DMS79 (cell line): ENCODE results near the gene PIAS1.
"Not testable (repeated sequence)": the region's sequence is repeated elsewhere in the genome, so short reads cannot be mapped to it uniquely, and the experiment has no call there.

Source experiments
- DNase-seq: peaks from one replicate; lab custom pipeline; 2025; lab: John Stamatoyannopoulos, UW

The PIAS1 gene

DNA sequence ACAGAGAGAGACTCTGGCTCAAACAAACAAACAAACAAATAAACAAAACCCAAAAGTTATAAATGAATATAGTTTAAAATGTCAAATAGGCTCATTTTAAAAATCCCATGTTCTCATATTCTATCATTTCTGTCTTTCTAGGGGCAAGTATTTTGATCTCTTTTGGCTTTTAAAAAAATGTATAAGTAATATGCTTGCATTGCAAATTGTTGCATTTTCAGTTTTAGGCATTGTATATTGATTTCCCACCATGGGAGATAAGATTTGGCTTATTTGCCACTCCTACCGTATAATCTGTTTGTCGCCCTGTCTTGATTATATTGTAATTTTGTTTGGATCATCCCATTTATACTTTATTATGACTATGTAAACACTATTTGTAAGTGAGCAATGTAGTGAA, 70.6 kb downstream of the PIAS1 start:
- no peak for DNase-seq

DNA sequence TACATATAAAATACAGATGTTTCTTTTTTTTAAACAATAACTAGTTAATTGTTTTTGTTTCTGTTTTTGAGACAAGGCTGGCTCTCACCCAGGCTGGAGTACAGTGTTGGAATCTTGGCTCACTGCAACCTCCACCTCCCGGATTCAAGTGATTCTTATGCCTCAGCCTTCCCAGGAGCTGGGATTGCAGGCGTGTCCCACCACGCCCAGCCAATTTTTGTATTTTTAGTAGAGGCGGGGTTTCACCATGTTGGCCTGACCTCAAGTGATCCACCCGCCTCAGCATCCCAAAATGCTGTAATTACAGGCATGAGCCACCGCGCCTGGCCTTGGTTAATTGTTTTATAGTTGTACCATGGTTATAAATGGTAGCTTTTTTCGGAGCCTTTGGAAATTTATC, 72.3 kb downstream of the PIAS1 start:
- no peak for DNase-seq

GRCh38 chr15:68129072-68129471, 75.0 kb downstream of the PIAS1 start:
- DNase-seq, result no peak

GRCh38 chr15:68130851-68131250, 76.7 kb downstream of the PIAS1 start:
- no peak for DNase-seq

GRCh38 chr15:68137096-68137495, 83.0 kb downstream of the PIAS1 start:
- DNase-seq, result no peak

GRCh38 chr15:68143129-68143528, 89.0 kb downstream of the PIAS1 start:
- no peak for DNase-seq

- no peak for DNase-seq
Observed at GRCh38 chr15:68143785-68144184, 89.7 kb downstream of the PIAS1 start.

GRCh38 chr15:68145706-68146105, 91.6 kb downstream of the PIAS1 start:
- no peak for DNase-seq

GRCh38 chr15:68148039-68148438, 93.9 kb downstream of the PIAS1 start:
- no peak for DNase-seq

DNA sequence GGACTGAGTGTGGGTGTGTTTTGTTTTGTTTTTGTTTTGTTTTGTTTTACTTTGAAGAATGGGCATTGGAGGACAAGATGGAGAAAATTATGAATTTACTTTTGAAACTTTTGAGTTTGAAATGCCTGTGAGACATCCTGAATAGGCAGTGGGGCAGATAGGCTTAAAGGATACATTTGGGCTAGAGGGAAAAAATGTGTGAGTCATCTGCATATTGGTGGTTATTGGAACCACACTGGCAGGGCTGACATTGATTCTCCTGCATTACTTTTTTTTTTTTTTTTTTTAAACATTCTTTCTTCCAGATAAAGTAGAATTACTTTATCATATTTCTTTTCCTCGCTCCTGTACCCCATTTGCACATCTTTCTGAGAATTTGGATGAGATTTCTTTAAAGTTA, 94.9 kb downstream of the PIAS1 start:
- no peak for DNase-seq

- no peak for DNase-seq
Observed at GRCh38 chr15:68150187-68150586, 96.1 kb downstream of the PIAS1 start.

GRCh38 chr15:68151277-68151676, 97.2 kb downstream of the PIAS1 start:
- DNase-seq, result no peak

DNA sequence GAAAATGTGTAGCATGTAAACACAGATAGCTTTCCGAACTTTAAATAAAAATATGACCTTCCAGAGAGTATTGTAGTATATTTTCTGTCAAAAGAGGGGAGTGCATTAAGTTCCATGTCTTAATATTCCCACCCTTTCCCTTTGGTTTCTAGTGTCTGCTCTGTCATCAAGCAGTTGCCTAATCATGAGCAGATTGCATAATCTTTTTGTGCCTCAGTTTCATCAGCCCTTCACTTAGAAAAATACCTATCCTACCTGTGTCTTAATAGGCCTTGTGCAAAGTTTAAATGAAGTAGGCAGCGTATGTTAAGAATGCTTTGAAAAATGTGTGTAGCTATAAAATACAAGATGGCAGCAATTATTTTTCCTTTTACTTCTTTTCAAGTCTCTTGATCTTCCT, 98.2 kb downstream of the PIAS1 start:
- no peak for DNase-seq

- DNase-seq, result no peak
Observed at GRCh38 chr15:68154923-68155559, 100.9 kb downstream of the PIAS1 start.

GRCh38 chr15:68157074-68157473, 103.0 kb downstream of the PIAS1 start:
- no peak for DNase-seq

DNA sequence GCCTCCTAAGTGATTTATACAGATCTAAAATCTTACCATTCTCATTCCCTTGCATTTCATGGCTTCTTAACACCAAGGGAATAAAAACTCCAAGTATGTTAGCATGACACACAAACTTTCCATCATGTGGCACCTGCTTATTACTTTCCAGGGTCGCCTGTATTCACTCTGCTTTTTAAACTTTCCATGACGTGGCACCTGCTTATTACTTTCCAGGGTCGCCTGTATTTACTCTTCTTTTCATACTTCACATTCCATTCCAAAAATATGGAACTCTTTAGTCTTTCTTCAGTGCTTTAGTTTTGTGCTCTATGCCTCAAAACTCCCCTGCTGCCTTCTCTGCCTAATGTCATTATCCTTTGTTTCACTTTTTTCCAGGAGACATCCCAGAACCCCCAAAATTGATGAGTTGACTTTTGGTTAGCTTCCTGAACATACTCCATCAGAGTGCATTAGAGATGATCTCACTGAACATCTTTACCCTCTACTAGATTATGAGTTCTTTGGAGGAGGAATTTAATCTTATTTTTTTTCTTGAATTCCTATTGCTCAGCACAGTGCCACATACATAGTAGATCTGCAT, 104.0 kb downstream of the PIAS1 start:
- DNase-seq, result no peak

GRCh38 chr15:68163191-68163590, 109.1 kb downstream of the PIAS1 start:
- DNase-seq, result no peak

DNA sequence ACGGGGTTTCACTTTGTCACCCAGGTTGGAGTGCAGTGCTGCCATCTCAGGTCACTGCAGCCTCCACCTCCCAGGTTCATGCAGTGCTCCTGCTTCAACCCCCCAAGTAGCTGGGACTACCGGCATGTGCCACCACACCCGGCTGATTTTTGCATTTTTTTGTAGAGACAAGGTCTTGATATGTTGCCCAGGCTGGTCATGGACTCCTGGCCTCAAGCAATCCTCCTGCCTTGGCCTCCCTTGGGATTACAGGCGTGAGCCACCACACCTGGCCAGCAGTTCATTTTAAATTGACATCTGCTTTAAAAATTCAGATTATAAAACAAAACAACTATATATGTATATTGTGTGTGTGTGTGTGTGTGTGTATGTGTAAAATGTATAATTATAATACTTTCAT, 112.7 kb downstream of the PIAS1 start:
- DNase-seq, result no peak

DNA sequence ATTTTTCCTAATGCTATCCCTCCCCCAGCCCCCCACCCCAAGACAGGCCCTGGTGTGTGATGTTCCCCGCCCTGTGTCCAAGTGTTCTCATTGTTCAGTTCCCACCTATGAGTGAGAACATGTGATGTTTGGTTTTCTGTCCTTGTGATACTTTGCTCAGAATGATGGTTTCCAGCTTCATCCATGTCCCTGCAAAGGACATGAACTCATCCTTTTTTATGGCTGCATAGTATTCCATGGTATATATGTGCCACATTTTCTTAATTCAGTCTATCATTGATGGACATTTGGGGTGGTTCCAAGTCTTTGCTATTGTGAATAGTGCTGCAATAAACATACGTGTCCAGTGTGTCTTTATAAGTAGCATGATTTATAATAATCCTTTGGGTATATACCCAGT, 117.9 kb downstream of the PIAS1 start:
- not testable (repeated sequence) for DNase-seq

DNA sequence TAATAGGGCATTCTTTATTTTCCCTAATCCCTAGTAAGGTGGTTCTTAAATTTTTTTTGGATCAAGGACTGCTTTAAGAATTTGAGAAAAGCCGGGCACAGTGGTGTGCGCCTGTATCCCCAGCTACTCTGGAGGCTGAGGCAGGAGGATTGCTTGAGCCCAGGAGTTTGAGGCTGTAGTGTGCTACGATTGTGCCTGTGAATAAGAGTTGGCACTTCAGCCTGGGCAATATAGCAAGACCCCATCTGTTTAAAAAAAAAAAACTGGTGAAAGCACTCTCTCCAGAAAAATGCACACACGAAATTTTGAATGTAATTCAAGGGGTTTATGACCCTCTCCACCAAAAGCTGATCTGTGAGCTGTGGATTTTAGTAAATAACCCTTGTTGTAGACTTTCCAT, 119.0 kb downstream of the PIAS1 start:
- no peak for DNase-seq

DNA sequence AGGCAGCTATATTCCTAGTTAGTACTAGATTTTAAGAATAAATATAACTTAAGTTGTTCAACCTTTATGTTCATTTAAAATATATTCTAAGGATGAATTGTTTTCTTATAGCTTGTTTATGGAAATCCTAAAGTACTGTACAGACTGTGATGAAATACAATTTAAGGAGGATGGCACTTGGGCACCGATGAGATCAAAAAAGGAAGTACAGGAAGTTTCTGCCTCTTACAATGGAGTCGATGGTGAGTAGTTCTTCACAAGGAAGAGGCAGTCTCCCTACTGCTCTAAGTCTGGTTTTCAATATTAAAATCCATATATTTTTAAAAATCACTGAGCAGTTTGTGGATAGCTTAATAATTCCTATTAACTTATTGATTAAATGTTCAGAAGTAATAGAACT, 121.4 kb downstream of the PIAS1 start:
- DNase-seq, result no peak

GRCh38 chr15:68176601-68177000, 122.5 kb downstream of the PIAS1 start:
- no peak for DNase-seq

DNA sequence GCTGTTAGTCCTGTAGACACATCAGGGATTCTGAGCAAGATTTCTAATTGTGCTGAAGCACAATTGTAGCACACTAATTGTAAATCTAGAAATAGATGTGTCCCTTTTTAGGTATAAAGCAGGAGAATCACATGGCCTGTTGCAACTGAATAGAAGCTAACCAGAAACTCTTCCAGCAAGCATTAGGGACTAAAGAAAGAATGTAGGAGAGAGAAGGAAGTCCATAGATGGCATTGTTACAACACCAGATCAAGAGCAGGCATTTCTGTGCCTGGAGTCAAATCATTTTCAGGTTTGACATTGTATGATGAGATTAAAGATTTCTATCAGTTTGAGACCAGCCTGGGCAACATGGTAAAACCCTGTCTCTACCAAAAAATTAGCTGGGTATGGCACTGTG, 123.6 kb downstream of the PIAS1 start:
- no peak for DNase-seq

- DNase-seq, result no peak
Observed at GRCh38 chr15:68183616-68184315, 129.7 kb downstream of the PIAS1 start.
